Adrenal gland (tissue), 12 donors: ENCODE data around the gene ZDHHC14. TPM values are rescaled to one million over a fixed set of nuclear protein-coding genes. Genes with fewer than 3 reads are reported as not detected.

Source experiments
- DNase-seq, 7 donors: peaks; one replicate each; pipeline ENCODE4 v3.0.0-alpha.2; 2019 to 2020
- H3K27ac ChIP-seq, 5 donors: fragments of 200-600 bp; sonication (generic) in 4 of 5; 1 replicate in 3 of 5; 2 replicates in 2 of 5; pipeline versions ENCODE4 v1.5.1 to v1.8.0; 2016 to 2020; ENCODE audit warnings: mild to moderate bottlenecking in 1 of 5
- H3K27me3 ChIP-seq: fragments of 200-600 bp; 2 replicates; pipeline ENCODE4 v1.8.0; 2021
- H3K36me3 ChIP-seq, 2 donors: fragments of 200-600 bp; replicated peaks in 1 of 2; 1 replicate in 1 of 2; 2 replicates in 1 of 2; pipeline versions ENCODE4 v1.5.1 to v1.8.0; 2018 to 2022
- H3K4me1 ChIP-seq, 2 donors: fragments of 200-600 bp; replicated peaks in 1 of 2; 1 replicate in 1 of 2; 2 replicates in 1 of 2; pipeline versions ENCODE4 v1.5.1 to v1.8.0; 2018 to 2021
- H3K4me3 ChIP-seq, 4 donors: fragments of 200-600 bp; sonication (generic) in 3 of 4; one replicate each; pipeline ENCODE4 v1.5.1; 2016 to 2018
- H3K9me3 ChIP-seq, 3 donors: fragments of 200-600 bp; sonication (generic) in 1 of 3; replicated peaks in 1 of 3; 1 replicate in 2 of 3; 2 replicates in 1 of 3; pipeline versions ENCODE4 v1.5.1 to v1.8.0; 2016 to 2021
- POLR2A ChIP-seq, 2 donors: fragments of 450-650 bp; IDR thresholded peaks; one replicate each; pipeline ENCODE4 v1.6.1; 2017; ENCODE audit warnings: antibody characterized with exemption in 2 of 2, mild to moderate bottlenecking in 2 of 2, moderate library complexity in 1 of 2
- WGBS, 4 donors: extraction: QIAGEN DNeasy Blood & Tissue Kit in 2 of 4; methylation state at CpG; one replicate each; pipeline versions ENCODE4 v1.1.5 to v1.1.7; 2013 to 2017; 5-methylcytosine and 5-hydroxymethylcytosine counted together
- intact Hi-C, 2 donors: fragments of 100-400 bp; cut with DNase I; formaldehyde crosslinking; loops; one replicate each; pipeline versions ENCODE4 v1.14.1 to v1.15.0; 2022 to 2023
- polyA plus RNA-seq, 3 donors: library from polyadenylated mRNA; stranded (reverse); fragments of 200-250 nt in 2 of 3; fragments of 350-450 nt in 1 of 3; fragmentation: Illumina TruSeq in 1 of 3; extraction: RNeasy Lipid Tissue Mini Kit (QIAGEN cat#74804) in 1 of 3; gene quantifications; one replicate each; pipeline ENCODE4 v1.2.3, GENCODE V29; 2013 to 2014
- total RNA-seq, 9 donors: library from RNA; depleted of rRNA in 4 of 9; stranded (reverse); fragments of >200 nt in 4 of 9; fragments of 120-200 nt in 1 of 9; fragmentation: NEBNext Ultra II Directional in 1 of 9; extraction: Animal tissue kit (Norgen Biotek cat#: 25700) in 1 of 9; gene quantifications; one replicate each; pipeline versions ENCODE4 v1.1.0 to v1.2.4, GENCODE V29; 2013 to 2023
- TF ChIP-seq, protein P1 (sequence below), 6 experiments: fragments of 450-650 bp in 4 of 6; fragments of 200-600 bp in 2 of 6; sonication (generic) in 1 of 6; IDR thresholded peaks; 1 replicate in 5 of 6; 2 replicates in 1 of 6; pipeline versions ENCODE4 v1.5.1 to v1.8.0; 2016 to 2021; ENCODE audit warnings: antibody characterized with exemption in 6 of 6, mild to moderate bottlenecking in 2 of 6, moderate library complexity in 1 of 6
- donor health status: healthy with polysubstance abuse.
- donor health status: Bipolar disorder and iron deficiency.
- donor health status: DM: yes; HTN: yes; CAD: no.
- donor health status: DM: no; HTN: no; CAD: no.
- donor health status: DM: no; HTN: no; CAD: no.
- donor health status: DM: yes; HTN: yes; CAD: no.

The ZDHHC14 gene
- total and polyA plus RNA-seq, 12 donors, result 3.8 to 14.3 (median 8.8) TPM

DNA sequence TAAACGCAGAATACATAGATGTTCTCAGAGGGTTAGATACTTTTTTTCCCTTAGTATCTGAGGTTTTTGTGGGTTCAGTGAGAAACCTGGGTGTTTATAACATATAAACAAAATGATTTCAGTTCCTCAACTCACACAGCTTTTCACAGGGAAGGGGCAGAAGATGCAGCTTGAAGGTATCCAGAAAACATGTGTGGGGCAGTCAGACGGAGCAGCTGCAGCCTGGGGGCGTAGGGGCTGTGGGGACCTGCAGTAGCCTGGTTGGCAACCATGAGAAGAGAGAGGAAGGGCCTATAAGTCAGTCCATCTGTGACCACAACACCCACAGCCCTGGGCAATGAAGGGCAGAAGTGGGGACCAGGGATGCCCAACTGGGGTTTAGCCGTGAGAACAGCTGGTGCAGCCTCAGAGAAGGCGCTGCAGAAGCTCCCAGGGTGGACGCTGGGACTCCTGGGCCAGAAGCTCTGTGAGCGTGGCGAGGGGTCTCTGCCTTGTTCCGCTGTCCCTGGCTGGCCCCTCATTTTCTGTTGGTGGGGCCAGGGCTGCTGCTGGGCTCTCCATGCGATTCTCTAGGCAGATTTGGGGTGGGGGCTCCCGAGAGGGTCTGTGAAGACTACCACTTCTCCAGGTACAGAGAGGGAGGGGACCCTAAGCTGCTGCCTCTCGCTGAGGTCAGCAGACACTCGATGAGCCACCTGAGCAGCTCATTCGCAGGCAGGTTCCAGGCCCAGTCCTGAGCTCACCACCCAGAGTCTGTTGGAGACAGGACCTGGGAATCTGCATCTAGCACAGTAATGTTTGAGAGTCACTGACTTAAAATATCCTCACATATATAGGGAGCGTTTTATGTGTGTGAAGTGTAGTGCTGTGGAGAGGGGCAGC is 181.2 kb downstream of the ZDHHC14 start:
- no peaks in the 10 kb centered on the region for H3K4me1 ChIP-seq
- no peak for DNase-seq
- intact Hi-C loops, result no loop called here
- no peaks in the 10 kb centered on the region for H3K9me3 ChIP-seq
- H3K27me3 ChIP-seq, result no peaks in the 10 kb centered on the region
- H3K4me3 ChIP-seq, result no peak overlapping the region
- TF ChIP-seq, protein P1, sequence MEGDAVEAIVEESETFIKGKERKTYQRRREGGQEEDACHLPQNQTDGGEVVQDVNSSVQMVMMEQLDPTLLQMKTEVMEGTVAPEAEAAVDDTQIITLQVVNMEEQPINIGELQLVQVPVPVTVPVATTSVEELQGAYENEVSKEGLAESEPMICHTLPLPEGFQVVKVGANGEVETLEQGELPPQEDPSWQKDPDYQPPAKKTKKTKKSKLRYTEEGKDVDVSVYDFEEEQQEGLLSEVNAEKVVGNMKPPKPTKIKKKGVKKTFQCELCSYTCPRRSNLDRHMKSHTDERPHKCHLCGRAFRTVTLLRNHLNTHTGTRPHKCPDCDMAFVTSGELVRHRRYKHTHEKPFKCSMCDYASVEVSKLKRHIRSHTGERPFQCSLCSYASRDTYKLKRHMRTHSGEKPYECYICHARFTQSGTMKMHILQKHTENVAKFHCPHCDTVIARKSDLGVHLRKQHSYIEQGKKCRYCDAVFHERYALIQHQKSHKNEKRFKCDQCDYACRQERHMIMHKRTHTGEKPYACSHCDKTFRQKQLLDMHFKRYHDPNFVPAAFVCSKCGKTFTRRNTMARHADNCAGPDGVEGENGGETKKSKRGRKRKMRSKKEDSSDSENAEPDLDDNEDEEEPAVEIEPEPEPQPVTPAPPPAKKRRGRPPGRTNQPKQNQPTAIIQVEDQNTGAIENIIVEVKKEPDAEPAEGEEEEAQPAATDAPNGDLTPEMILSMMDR (IDR thresholded peaks at IDR 0.05), result no peak
- TF ChIP-seq POLR2A (IDR thresholded peaks at IDR 0.05), result no peak
- H3K27ac ChIP-seq, result no peak overlapping the region
- no peaks in the 10 kb centered on the region for H3K36me3 ChIP-seq
- 85 to 94% (median 90%) methylated on average over 10 to 15 of the region's 15 CpGs for WGBS, 4 donors

DNA sequence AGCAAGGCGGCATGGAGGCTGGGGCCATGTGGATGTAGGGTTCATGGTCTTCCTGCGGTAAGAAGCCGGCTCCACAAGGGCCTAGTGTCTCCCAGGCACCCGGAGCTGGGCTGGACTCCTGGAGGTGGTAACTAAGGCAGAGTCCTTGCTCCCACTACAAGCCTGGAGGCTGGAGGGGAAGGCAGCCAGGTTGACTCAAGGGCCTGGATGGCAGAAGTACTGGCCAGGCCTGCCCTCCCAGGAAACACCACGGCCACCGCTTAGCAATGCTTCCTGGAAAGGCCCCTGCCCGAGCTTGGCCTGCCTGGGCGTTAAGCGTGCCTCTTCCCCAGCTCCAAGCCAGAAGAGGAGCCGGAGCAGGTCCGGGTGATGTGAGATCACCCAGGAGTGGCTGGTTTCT is 182.0 kb downstream of the ZDHHC14 start:
- intact Hi-C loops, result no loop called here
- H3K36me3 ChIP-seq, result no peaks in the 10 kb centered on the region
- no peaks in the 10 kb centered on the region for H3K27me3 ChIP-seq
- no peak for DNase-seq
- no peak overlapping the region for H3K27ac ChIP-seq
- 82 to 97% (median 91%) methylated on average over 6 to 11 of the region's 11 CpGs for WGBS, 4 donors
- H3K4me1 ChIP-seq, result no peaks in the 10 kb centered on the region
- H3K4me3 ChIP-seq, result no peak overlapping the region
- H3K9me3 ChIP-seq, result no peaks in the 10 kb centered on the region
- no peak for TF ChIP-seq POLR2A (IDR thresholded peaks at IDR 0.05)
- TF ChIP-seq, protein P1 (IDR thresholded peaks at IDR 0.05), result no peak

DNA sequence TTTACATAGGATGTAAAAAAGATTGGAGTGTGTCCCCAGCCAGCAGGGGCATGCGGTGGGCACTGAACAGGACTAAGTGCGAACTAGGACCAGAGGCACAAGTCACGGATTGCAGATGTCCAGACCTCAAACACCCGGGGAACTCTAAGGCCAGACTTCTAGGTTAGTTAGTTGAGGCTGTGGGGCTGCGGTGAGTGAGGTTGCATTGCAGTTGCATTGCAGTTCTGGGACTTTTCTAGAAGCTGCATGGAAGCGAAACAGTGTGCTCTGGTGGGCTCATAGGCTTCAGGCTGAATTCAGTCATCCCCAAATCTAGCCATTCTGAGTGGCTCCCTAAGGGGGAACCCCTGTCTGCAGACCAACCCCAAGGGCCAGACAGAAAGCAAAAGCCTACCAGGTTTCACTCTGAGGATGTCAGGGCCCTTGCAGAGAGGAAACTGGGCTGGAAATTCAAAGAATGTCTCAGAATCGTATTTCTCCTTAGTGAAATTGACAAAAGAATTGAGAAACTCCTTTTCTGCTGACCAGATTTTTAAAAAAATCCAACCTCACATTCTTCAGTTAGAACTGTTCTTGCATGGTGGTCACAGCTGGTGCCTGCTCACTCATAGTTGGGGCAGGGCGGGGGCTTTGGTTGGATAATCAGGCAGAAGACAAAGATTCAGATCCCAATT is 182.8 kb downstream of the ZDHHC14 start:
- no peak for TF ChIP-seq POLR2A (IDR thresholded peaks at IDR 0.05)
- TF ChIP-seq, protein P1 (IDR thresholded peaks at IDR 0.05), result no peak
- H3K9me3 ChIP-seq, result no peaks in the 10 kb centered on the region
- no peak for DNase-seq
- no peak overlapping the region for H3K4me3 ChIP-seq
- H3K27ac ChIP-seq, result no peak overlapping the region
- WGBS, 4 donors, result 91 to 93% (median 92%) methylated on average over 4 to 8 of the region's 8 CpGs
- no peaks in the 10 kb centered on the region for H3K4me1 ChIP-seq
- H3K27me3 ChIP-seq, result no peaks in the 10 kb centered on the region
- no peaks in the 10 kb centered on the region for H3K36me3 ChIP-seq
- intact Hi-C loops, result no loop called here

DNA sequence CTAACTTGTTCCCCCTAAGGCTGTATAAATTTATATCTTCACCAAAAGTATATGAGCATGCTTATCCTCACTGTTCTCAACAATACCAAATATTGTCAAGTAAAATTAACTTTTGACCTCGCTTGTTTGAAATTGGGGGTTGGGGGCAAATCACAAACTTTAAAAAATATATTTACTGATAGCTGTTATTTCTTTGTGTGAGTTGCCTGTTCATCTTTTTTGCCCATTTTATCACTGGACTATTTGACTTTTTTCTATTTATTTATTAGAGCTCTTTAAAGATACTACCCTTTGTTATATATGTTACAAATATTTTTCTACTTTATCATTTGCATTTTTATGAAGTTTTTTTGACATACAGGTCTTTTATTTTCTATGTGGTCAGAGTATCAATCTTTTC is 187.7 kb downstream of the ZDHHC14 start:
- no peak overlapping the region for H3K4me3 ChIP-seq
- intact Hi-C loops, result no loop called here
- no peaks in the 10 kb centered on the region for H3K27me3 ChIP-seq
- TF ChIP-seq, protein P1 (IDR thresholded peaks at IDR 0.05), result no peak
- no peak for TF ChIP-seq POLR2A (IDR thresholded peaks at IDR 0.05)
- no peak overlapping the region for H3K27ac ChIP-seq
- 94 to 98% (median 97%) methylated on average over 1 of the region's 1 CpG for WGBS, 4 donors
- H3K9me3 ChIP-seq, result no peaks in the 10 kb centered on the region
- peaks cover 0 to 8% of the 10 kb centered on the region in 2 donors for H3K4me1 ChIP-seq
- no peaks in the 10 kb centered on the region for H3K36me3 ChIP-seq
- no peak for DNase-seq
